ENCODE measurements around the gene AFAP1.

The AFAP1 gene

DNA sequence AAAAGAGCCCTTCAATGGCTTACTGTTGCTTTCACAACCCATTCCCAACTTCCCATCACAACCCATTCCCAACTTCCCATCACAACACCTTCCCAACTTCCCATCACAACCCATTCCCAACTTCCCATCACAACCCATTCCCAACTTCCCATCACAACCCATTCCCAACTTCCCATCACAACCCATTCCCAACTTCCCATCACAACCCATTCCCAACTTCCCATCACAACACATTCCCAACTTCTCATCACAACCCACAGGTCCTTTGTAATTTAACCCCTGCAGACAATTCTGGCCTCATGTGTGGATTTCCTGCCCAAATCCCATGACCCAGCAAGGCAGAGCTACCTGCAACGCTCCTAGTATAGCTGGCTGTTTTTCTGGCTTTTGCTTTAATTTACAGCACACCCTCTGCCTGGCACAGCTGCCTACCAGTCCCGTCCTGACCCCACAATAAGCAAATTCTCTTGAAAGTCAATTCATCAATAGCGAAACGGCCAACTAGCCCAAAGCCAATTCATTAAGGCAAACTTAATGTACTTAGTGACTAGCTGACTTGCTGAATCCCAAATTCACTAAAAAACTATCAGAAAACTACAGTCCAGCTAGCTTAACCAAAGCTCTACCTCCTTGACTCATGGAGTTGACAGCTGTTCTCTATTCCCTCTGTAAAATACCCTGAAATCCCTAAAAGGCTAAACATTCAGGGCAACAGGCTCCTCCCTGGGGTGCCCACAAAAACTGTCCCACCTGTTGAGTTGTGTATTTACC, 75.6 kb downstream of the AFAP1 start:
- no peak for DNase-seq (ENCODE audit: low spot score)

DNA sequence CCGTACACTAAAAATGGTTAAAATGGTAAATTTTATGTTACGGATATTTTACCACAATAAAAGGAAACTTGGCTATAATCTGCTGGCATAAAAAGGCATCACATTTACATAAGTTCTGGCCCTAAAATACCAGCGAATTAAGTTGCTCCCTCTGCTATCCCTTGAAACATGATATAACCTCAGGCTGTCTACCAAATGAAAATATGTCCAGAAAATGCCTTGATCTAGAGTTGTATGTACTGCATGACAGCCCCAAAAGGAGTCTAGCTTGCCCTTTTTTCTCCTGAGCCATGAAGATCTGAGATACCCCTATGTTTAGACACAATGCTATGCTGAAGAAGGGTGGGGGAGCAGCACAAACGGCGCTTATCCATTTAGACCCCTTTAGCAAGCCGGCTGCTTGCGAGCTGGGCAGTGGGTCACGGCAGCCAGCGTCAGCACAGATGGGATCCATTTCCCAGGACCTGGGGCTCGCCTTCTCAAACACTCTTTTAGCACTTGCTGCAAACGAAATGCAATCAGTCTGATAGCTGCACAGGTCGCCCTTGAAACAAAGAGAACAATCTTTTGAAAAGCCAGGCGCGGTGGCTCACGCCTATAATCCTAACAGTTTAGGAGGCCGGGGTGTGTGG, 77.0 kb downstream of the AFAP1 start:
- no peak for DNase-seq (ENCODE audit: low spot score)

- DNase-seq (ENCODE audit: low spot score), result no peak
Measured at GRCh38 chr4:7861440-7861881, 78.2 kb downstream of the AFAP1 start.

DNA sequence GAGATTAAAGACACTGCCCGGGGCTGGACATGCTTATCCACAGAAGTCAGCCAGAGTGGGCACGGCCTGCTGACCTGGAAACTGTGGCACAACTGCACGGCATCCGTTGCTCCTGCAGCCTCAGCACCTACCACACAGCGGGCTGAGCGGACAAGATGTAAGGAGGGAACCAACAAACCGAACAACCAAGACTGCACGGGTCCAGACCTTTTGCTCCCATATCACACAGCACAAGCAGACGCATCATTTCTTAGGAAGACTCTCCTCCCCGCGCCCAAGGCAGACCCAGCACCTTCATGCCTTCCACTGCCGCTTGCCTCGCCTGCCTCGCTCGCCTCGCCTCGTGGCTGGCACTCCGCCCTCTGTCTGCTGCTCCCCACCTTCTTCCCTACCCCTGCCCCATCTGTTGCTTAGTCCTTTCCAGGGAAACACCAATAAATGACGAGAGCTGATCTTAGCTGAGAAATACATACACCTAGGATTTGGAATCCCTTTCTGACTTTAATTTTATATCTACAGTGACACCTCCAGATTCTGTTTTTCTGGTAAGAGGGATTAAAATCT, 79.0 kb downstream of the AFAP1 start:
- DNase-seq (ENCODE audit: low spot score), result no peak

DNA sequence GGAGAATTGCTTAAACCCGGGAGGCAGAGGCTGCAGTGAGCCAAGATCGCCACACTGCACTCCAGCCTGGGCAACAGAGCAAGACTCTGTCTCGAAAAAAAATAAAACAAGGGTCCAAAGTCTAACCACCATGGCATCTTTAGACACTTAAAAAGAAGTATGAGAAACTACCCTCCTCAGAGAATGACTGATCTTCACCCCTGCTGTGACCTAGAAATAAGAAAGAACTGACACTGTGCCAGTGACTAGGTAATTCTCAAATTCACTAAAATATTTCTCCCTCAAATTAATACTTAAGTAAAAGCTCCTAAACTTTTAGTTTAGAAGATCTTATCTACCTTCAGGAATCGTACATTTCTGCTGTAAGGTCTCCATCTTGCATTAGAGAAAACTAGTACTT, 80.3 kb downstream of the AFAP1 start:
- no peak for DNase-seq (ENCODE audit: low spot score)

- no peak for DNase-seq (ENCODE audit: low spot score)
Measured at GRCh38 chr4:7858498-7858897, 81.2 kb downstream of the AFAP1 start.

- DNase-seq (ENCODE audit: low spot score), result no peak
Measured at GRCh38 chr4:7857993-7858392, 81.7 kb downstream of the AFAP1 start.

- no peak for DNase-seq (ENCODE audit: low spot score)
Measured at GRCh38 chr4:7857238-7857701, 82.4 kb downstream of the AFAP1 start.

GRCh38 chr4:7855731-7856130, 83.9 kb downstream of the AFAP1 start:
- DNase-seq (ENCODE audit: low spot score), result no peak

DNA sequence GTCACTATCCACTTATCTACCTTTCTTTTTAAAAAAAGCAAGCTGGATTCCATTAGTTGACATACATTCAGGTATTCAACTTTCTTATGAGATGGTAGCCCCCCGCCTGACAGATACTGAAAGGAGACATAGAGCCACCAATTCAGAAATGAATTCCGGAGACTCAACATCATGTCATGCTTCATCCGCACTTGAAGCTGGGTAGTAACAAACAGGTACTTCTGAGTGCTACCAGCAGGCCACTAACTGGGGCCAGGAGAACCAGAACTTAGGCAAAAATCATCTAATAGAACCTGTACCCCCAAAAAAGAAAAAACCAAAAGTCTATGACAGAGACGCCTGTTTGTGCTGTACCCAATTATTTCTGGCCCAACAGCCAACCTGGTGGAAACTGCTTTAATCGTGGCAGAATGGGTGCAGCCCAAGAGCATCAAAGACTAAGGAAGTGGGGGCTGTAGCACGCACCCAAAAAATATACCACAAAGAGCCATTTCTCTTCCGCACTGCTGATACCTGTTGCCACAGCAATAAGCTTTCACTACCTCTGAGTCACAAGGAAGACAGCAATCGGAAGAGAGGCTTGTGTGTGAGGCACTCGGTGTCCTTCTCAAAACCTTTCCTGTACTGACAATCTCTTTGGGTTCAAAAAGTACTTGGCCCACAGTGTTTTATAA, 84.8 kb downstream of the AFAP1 start:
- DNase-seq (ENCODE audit: low spot score), result no peak

GRCh38 chr4:7854216-7854615, 85.4 kb downstream of the AFAP1 start:
- DNase-seq (ENCODE audit: low spot score), result no peak

- DNase-seq (ENCODE audit: low spot score), result no peak
Measured at GRCh38 chr4:7853271-7853670, 86.4 kb downstream of the AFAP1 start.

GRCh38 chr4:7852568-7853185, 87.0 kb downstream of the AFAP1 start:
- no peak for DNase-seq (ENCODE audit: low spot score)

DNA sequence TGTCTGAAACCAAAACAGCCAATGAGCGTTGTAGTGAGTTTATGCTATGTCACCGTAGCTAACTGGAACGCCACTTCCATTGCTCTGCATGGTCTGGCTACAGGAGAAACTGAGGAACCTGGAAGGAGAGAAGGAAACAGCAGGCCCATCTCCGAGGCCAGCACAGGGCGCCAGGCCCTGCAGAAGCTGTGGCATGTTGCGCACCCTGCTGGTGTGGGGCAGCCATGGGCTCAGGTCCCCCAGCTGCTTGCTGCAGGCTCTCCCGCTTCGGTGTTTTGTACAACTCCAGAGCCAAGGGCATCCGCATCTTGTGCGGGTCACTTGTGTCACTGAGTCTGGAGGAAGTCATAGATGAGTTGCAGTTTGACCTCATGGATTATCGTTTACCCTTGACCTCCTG, 89.2 kb downstream of the AFAP1 start:
- no peak for DNase-seq (ENCODE audit: low spot score)

DNA sequence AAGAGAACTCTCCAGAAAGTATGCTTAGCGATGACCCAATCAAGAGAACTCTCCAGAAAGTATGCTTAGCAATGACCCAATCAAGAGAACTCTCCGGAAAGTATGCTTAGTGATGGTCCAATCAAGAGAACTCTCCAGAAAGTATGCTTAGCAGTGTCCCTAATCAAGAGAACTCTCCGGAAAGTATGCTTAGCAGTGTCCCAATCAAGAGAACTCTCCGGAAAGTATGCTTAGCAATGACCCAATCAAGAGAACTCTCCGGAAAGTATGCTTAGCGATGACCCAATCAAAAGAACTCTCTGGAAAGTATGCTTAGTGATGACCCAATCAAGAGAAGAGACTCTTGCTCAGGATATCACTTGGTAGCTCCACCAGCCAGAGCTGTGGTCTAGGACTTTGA, 92.5 kb downstream of the AFAP1 start:
- no peak for DNase-seq (ENCODE audit: low spot score)

- DNase-seq (ENCODE audit: low spot score), result no peak
Measured at GRCh38 chr4:7845493-7846128, 94.0 kb downstream of the AFAP1 start.

DNA sequence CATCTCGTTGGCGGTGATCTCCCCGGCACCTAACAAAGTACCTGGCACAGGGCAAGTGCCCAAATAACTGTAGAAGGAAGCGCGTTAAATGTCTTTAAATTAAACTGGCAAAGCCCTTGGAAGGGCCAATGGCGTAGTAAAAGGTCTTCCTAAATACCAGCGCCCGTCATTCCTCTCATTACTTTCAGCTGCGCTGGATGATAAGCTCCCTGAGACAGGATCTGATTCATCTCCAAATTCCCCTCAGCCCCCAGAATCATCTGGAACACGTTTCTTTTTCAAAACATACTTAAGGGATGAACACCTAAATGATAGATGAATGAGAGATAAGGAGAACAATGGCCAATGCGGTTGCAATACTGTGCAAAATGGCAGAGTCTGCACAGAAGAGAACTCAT, 95.1 kb downstream of the AFAP1 start:
- DNase-seq (ENCODE audit: low spot score), result no peak

GRCh38 chr4:7843831-7844593, 95.6 kb downstream of the AFAP1 start:
- DNase-seq (ENCODE audit: low spot score), result peak; percentile 46

- peak; percentile 49 for DNase-seq (ENCODE audit: low spot score)
Measured at GRCh38 chr4:7842384-7843279, 97.0 kb downstream of the AFAP1 start.

- no peak for DNase-seq (ENCODE audit: low spot score)
Measured at GRCh38 chr4:7841894-7842293, 97.8 kb downstream of the AFAP1 start.

Measured in LoVo (cell line).